Activated T-cell treated with anti-CD3 and anti-CD28 coated beads, Interleukin-2, amount 50 U/mL, for 72 hours (primary cell): ENCODE measurements around the gene MYORG. TPM values are rescaled to one million over a fixed set of nuclear protein-coding genes. Genes with fewer than 3 reads are reported as not detected.

Source experiments
- ATAC-seq, 2 donors: fragments of 150-1000 bp; cut with Tn5 transposase; replicated peaks in 1 of 2; 2 replicates each; pipeline ENCODE4 v1.10.0; 2021; ENCODE audit warnings: moderate library complexity in 2 of 2, mild to moderate bottlenecking in 1 of 2
- DNase-seq, 2 donors: peaks; one replicate each; pipeline ENCODE4 v3.0.0; 2021 to 2022; ENCODE audit warnings: mixed read lengths in 1 of 2
- H3K27ac Mint-ChIP-seq: one replicate; pipeline ENCODE4 v1.8.0; 2022; ENCODE audit warnings: mild to moderate bottlenecking, moderate library complexity, mixed read lengths
- H3K27me3 Mint-ChIP-seq: one replicate; pipeline ENCODE4 v1.8.0; 2022; ENCODE audit warnings: low read depth, mixed read lengths
- H3K36me3 Mint-ChIP-seq, 2 donors: one replicate each; pipeline ENCODE4 v1.8.0; 2022; ENCODE audit warnings: mixed read lengths in 2 of 2, mild to moderate bottlenecking in 1 of 2; ENCODE audit not compliant: insufficient read depth in 2 of 2
- H3K4me1 Mint-ChIP-seq: one replicate; pipeline ENCODE4 v1.8.0; 2022; ENCODE audit warnings: low read depth, mixed read lengths
- H3K4me3 Mint-ChIP-seq, 2 donors: one replicate each; pipeline ENCODE4 v1.8.0; 2022; ENCODE audit warnings: mild to moderate bottlenecking in 2 of 2, mixed read lengths in 2 of 2, moderate library complexity in 2 of 2
- H3K9me3 Mint-ChIP-seq, 2 donors: one replicate each; pipeline ENCODE4 v1.8.0; 2022; ENCODE audit warnings: mixed read lengths in 2 of 2
- total RNA-seq, 2 donors: library from RNA; stranded (reverse); gene quantifications; one replicate each; pipeline ENCODE4 v1.2.3, GENCODE V29; 2022

The MYORG gene
- total RNA-seq, 2 donors from 2014 or later = 1.7 TPM

DNA sequence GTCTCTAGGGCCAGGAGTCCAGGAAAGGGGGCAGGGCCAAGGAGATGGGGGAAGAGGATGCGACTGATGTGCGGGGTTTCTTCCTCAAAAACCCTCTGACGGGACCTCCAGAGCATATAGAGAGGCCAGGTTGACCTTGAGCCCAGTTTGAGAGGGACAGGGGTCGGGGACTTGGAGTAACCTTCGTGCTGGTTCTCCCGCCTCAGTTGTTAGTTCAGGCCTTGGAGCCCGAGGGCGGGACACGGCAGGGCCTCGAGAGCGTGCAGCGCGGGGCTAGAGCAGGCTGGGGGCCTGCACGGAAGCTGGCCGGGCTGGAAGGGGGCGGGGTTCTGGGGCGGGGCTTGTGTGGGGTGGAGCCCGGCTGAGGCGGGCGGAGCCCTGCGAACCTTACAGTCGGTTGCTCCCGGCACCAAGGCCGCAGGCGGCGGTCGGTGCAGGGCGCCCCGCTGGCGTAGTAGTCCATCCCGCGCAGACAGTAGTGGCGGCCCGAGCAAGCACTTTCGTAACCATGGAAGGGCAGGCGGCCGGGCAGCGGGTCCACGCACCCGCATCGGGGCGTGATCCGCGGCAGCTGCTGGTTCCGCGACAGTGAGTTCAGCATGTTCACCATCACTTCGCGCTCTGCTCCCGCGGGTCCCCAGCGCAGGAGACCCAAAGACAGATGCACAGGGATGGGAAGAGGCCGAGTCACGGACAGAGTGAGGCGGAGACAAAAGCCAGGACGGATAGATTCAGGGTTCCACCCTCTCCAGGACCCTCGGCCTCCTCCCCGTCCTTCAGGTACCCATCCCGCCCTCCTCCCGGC lies 4.0 kb upstream of the MYORG start:
- H3K9me3 Mint-ChIP-seq = no peaks in the 10 kb centered on the region
- ATAC-seq (peak; percentile 66), DNase-seq (peak; percentile 80 to 82)
- no peaks in the 10 kb centered on the region for H3K36me3 Mint-ChIP-seq
- H3K27me3 Mint-ChIP-seq = no peaks in the 10 kb centered on the region
- peak overlapping the region; percentile 82 to 92 for H3K4me3 Mint-ChIP-seq
- no peak overlapping the region for H3K27ac Mint-ChIP-seq
- H3K4me1 Mint-ChIP-seq = peaks cover 47% of the 10 kb centered on the region

DNA sequence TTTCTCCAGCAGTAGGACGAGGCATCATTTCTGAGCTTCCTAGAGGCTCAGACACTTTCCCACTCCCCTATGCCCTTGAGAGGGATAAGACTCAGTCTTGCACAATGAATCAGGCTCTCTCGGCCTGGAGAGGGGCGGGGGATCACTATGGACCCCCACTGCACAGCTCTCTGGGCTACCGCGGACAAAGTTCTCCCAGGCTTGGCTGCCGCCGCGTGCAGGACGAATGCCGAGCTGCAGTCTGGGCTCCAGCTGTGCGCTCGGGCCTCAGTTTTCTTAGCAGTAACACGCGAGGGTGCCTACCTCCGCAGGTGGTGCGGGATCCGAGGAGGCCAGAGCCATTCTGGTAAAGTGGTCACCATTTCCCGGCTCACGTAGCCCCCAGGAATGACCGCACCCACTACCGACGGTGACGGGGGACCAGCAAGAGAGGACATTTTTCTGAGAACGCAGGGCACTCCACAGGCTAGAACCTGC lies 3.4 kb upstream of the MYORG start:
- H3K27ac Mint-ChIP-seq = no peak overlapping the region
- no peaks in the 10 kb centered on the region for H3K36me3 Mint-ChIP-seq
- no peaks in the 10 kb centered on the region for H3K9me3 Mint-ChIP-seq
- DNase-seq (peak in 1 of 2 donors; percentile 28), ATAC-seq (no peak)
- H3K4me1 Mint-ChIP-seq = peaks cover 51% of the 10 kb centered on the region
- no peaks in the 10 kb centered on the region for H3K27me3 Mint-ChIP-seq
- H3K4me3 Mint-ChIP-seq = peak overlapping the region; percentile 82 to 92

DNA sequence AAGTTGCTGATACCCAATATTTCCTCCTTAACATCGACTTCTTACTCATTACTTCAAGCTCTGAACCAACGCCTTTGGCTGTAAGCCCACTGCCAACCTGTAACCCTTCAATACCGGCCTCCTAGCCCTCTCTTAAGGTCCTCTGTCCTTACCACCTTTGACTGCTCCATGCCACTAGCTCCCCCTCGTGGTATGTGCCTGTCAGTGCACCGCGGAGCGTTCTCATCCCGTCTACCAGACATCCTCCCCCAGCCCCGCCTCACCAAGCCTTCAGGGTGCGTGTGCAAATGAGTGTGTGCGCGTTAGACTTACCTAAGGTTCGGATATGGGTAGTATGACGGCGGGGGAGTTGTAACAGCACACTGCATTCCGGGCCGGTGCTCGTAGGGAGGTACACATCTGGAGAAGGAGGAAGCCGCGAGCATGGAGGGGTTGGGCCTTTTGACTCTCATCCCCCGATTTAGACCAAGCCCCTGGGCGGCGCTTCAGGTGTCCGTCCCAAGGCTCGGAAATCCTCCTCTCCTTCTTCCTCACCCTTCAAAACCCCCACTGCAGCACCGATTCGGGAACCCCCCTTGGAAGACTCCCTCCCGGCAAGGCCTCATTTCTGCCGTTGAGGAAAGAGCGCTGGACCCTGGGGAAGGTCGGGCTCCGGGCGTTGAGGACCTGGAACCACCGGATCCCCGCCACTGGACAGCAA lies 2.8 kb upstream of the MYORG start:
- Mint-ChIP-seq H3K27me3 (no peaks in the 10 kb centered on the region), H3K4me3 (peak overlapping the region; percentile 82 to 92), H3K27ac (no peak overlapping the region), H3K9me3 (no peaks in the 10 kb centered on the region), H3K36me3 (no peaks in the 10 kb centered on the region), H3K4me1 (peaks cover 51% of the 10 kb centered on the region)
- DNase-seq = peak; percentile 92 to 93
- ATAC-seq = peak; percentile 31 to 45

DNA sequence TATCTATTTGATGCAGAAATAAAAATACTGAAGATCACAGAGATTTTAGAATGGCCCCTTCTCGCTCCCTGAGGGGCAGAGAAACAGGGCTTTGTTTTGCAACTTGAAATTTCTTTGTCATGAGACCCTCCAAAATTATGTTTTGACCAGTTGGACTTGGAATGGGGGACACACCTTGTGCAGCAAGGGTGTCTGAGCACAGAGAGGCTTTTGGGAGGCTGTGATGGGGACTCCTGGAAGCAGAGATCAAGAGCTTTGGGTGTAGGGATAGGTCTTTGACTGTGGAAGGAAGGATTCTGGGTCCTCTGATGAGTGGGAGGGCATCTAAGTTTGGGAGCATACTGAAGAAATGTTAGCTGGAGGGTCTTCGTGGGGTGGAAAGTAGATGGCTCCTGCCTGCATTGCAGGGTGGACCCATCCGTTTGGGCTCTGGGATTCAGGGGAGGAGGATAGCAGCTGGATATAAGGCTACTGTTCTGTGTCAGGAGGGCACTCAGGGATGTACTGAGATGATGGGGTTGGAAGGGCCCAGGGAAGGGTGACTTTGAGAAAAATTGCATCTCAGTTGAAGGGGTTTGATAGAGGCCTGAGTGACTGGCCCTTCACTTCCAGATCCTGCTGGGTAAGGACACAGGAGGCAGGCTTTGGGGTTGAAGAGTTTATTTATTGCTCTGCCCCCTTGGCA lies 1.8 kb upstream of the MYORG start:
- Mint-ChIP-seq H3K4me1 (peaks cover 51% of the 10 kb centered on the region), H3K36me3 (no peaks in the 10 kb centered on the region), H3K27ac (no peak overlapping the region), H3K9me3 (no peaks in the 10 kb centered on the region), H3K27me3 (no peaks in the 10 kb centered on the region), H3K4me3 (peak overlapping the region in 1 of 2 donors; percentile 49)
- DNase-seq (no peak), ATAC-seq (no peak)

DNA sequence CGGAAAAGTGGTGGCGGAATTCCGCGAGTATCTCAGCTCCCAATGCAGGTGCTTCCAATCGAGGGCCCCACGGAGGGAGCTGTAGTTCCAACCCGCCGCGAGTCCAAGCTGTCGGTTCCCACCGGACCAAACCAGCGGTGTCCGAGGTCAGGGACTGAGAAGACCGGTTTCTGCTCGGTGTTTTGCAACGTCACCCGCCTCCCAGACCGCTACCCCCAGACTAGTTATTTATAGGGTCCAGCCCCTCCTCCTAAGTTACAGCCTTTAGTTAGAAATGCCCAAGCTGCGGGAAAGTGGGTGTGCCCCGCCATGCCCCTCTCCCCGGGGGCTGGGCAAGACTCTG lies 677 bp upstream of the MYORG start:
- no peaks in the 10 kb centered on the region for H3K36me3 Mint-ChIP-seq
- H3K4me3 Mint-ChIP-seq = peak overlapping the region; percentile 76 to 92
- H3K27me3 Mint-ChIP-seq = no peaks in the 10 kb centered on the region
- peaks cover 51% of the 10 kb centered on the region for H3K4me1 Mint-ChIP-seq
- DNase-seq (no peak), ATAC-seq (no peak)
- H3K9me3 Mint-ChIP-seq = no peaks in the 10 kb centered on the region
- no peak overlapping the region for H3K27ac Mint-ChIP-seq

DNA sequence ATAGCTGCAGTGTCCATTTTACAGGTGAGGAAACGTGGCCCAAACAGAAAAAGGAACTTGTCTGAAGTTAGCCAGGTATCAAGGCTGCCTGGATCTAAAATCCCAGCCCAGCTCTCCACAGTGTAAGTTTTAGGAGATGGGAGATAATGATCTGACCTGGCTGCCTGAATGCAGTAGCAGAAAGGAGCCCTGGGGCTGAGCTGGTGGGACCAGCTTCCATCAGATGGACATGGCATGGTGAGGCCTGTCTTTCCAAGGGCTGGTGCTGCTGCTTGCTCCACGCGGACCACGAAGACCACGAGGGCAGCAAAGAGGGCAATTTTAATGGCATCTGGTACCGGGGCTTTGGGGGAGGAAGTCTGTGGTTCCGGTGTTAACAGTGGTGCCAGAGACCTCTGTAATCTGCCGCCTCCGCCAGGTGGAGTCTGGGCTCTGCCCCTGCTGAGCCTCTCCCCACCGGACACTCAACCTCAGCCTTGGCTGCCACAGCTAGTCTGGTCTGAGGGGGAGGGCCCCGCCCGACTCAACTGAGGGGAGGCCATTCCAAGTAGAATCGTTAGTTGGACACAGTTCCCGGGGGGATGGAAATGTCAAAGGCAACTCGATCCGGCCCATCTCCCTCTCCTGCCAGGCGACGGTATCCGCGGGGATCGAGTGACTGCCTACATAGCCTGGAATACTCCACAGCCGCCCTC lies 650 bp downstream of the MYORG start:
- ATAC-seq (peak; percentile 16 to 26), DNase-seq (peak; percentile 62 to 63)
- no peak overlapping the region for H3K27ac Mint-ChIP-seq
- H3K4me1 Mint-ChIP-seq = peaks cover 42% of the 10 kb centered on the region
- H3K4me3 Mint-ChIP-seq = peak overlapping the region; percentile 76 to 92
- peaks cover 0 to 3% of the 10 kb centered on the region in 2 donors for H3K36me3 Mint-ChIP-seq
- H3K9me3 Mint-ChIP-seq = no peaks in the 10 kb centered on the region
- H3K27me3 Mint-ChIP-seq = no peaks in the 10 kb centered on the region

DNA sequence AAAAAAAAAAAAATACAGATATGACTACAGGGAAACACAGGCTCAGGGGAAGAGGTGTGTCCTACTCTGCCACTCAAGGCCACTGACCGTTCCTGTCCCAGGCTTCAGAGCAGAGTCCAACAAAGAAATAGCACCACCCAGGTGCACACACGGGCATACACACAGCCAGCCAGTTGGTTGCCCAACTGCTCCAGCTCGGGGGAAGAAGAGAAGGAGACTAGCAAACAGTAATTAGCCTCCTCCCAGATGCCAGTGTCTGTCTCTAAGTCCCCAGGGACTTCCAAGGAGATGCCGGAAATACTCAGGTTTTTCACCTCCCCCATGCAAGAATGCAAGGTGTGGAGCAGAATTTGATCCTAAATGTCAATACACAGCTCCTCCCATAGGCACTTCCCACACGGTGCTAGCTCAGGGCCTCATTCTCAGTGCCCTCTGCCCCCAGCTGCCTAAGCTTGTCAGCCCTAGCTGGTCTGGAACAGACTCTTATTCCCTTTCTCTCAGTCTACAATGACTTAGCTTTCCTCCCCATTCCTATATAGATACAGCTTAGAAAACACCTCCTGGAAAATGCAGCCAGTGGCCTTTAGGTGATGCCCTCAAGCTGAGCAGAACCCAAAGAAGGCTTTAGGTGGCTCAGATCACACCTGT lies 1.7 kb downstream of the MYORG start:
- Mint-ChIP-seq H3K27ac (no peak overlapping the region), H3K9me3 (no peaks in the 10 kb centered on the region), H3K4me3 (peak overlapping the region; percentile 76 to 92), H3K4me1 (peaks cover 33% of the 10 kb centered on the region), H3K27me3 (no peaks in the 10 kb centered on the region), H3K36me3 (peaks cover 0 to 4% of the 10 kb centered on the region in 2 donors)
- no peak for DNase-seq
- no peak for ATAC-seq

DNA sequence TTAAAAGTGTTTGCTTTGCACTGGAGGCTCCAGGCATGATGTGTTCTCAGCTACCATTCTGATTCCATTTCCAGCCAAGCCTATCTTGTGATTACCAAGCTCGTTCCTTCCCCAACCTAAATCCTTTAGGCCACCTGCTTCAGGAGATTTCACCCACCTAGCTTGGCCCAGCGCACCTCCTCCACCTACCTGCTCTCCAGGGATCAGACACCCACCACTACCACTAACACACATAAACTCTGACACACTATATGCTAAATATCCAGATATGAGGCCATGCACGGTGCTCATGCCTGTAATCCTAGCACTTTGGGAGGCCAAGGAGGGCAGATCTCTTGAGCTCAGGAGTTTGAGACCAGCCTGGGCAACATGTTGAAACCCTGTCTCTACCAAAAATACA lies 2.4 kb downstream of the MYORG start:
- no peak for ATAC-seq
- DNase-seq = no peak
- peaks cover 26% of the 10 kb centered on the region for H3K4me1 Mint-ChIP-seq
- H3K36me3 Mint-ChIP-seq = peaks cover 0 to 4% of the 10 kb centered on the region in 2 donors
- H3K4me3 Mint-ChIP-seq = no peak overlapping the region
- no peak overlapping the region for H3K27ac Mint-ChIP-seq
- no peaks in the 10 kb centered on the region for H3K27me3 Mint-ChIP-seq
- no peaks in the 10 kb centered on the region for H3K9me3 Mint-ChIP-seq

DNA sequence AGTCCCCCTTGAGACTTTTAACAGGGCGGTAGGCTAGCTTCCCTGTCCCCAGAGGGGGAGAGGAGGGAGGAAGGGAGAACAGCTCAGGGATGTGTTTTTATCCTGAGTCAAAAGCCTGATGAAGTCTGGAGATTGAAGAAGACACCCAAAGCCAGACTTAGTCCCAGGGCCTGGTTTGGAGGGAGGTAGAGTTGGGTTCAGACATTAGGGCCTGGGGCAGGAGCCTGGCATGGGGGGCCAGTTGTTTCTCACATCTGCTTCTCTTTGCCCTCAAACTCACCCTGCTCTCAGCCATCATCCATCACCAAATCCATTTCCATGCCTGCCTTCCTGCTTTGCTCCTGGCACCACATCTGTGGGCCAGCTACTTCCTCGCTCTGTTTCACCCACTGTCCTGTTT lies 2.9 kb downstream of the MYORG start:
- H3K4me1 Mint-ChIP-seq = peaks cover 22% of the 10 kb centered on the region
- H3K4me3 Mint-ChIP-seq = no peak overlapping the region
- H3K27me3 Mint-ChIP-seq = no peaks in the 10 kb centered on the region
- ATAC-seq = no peak
- no peaks in the 10 kb centered on the region for H3K9me3 Mint-ChIP-seq
- H3K36me3 Mint-ChIP-seq = peaks cover 0 to 4% of the 10 kb centered on the region in 2 donors
- DNase-seq = no peak
- no peak overlapping the region for H3K27ac Mint-ChIP-seq

DNA sequence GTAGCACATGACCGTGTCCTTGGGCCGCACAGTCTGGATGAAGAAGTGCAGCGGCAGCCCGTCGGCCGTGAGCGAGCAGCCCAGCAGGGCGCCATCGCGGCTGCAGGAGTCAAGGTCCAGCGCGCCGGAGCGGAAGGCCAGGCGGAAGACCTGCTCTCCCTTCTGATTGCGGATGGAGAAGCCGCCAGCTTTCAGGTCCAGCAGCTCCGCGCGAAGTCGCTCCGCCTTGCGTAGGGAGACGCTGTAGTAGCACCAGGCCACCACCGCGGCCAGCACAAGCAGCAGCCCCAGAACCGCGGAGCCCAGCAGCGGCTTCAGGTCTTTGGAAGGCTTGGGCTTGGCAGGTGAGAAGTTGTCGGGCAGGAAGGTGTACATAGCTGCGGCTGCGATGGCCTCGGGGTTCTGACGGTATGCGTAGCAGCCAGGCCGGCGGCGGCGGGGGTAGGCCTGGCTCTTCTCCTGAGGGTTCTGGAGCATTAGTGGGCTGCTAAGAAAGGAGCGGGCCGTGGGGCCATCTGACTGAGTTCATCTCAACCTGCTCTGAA lies 4.2 kb downstream of the MYORG start:
- ATAC-seq (no peak), DNase-seq (no peak)
- Mint-ChIP-seq H3K36me3 (peaks cover 3 to 4% of the 10 kb centered on the region in 2 donors), H3K27me3 (no peaks in the 10 kb centered on the region), H3K27ac (no peak overlapping the region), H3K9me3 (peaks cover 0 to 3% of the 10 kb centered on the region in 2 donors), H3K4me1 (peaks cover 12% of the 10 kb centered on the region), H3K4me3 (no peak overlapping the region)

DNA sequence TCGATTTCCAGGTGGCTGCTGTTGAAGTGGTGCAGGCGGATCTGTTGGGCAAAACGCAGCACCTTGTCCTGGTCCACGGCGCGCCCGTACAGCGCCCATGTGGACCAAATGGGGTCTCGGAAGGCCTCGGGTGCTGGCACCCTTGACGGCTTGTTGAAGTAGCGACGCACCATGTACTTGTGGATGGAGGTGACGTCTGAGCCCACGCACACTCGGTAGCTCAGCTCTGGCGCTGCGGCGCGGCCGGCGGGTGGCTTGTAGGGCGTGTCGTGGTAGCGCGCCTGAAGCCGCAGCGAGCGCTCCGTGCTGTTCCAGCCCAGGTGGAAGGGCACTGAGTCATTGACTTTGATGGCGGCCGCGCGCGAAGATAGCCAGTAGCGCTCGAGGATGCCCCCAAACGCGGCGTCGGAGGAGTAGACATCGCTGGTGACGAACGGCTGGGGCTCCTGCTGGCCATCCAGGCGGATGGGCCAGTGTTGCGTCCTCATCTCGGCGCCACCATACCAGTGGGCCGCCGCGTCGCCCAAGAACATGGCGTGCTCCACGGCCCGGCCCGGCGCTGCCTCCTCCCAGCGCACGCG lies 4.7 kb downstream of the MYORG start:
- Mint-ChIP-seq H3K27me3 (no peaks in the 10 kb centered on the region), H3K4me3 (no peak overlapping the region), H3K4me1 (peaks cover 12% of the 10 kb centered on the region), H3K27ac (no peak overlapping the region), H3K36me3 (peaks cover 3 to 4% of the 10 kb centered on the region in 2 donors), H3K9me3 (peaks cover 2 to 3% of the 10 kb centered on the region in 2 donors)
- DNase-seq (no peak), ATAC-seq (no peak)
